BE2C (cell line): Measurements from ENCODE around the gene MGAT5.

Experiments used
- DNase-seq: peaks from one replicate; pipeline ENCODE4 v3.0.0-alpha.2; 2020
- H3K27me3 ChIP-seq: fragments of 250-450 bp; sonication (Bioruptor Pico); 2 replicates; pipeline ENCODE4 v1.5.1; 2020; ENCODE audit warnings: mild to moderate bottlenecking
- H3K36me3 ChIP-seq: fragments of 250-450 bp; sonication (Bioruptor Pico); 2 replicates; pipeline ENCODE4 v1.5.1; 2020; ENCODE audit warnings: mild to moderate bottlenecking
- H3K4me1 ChIP-seq: fragments of 250-450 bp; sonication (Bioruptor Pico); 2 replicates; pipeline ENCODE4 v1.5.1; 2020
- H3K4me3 ChIP-seq: 2 replicates; pipeline ENCODE4 v1.5.1; 2011; ENCODE audit warnings: low read depth, low read length
- H3K9me3 ChIP-seq: fragments of 250-450 bp; sonication (Bioruptor Pico); 2 replicates; pipeline ENCODE4 v1.5.1; 2020
- TF ChIP-seq, protein P1 (sequence below): IDR thresholded peaks from 2 replicates; pipeline ENCODE4 v1.5.1; 2012; ENCODE audit warnings: mild to moderate bottlenecking, low read depth, low read length

The MGAT5 gene

GRCh38 chr2:134295441-134295840 lies 41.6 kb downstream of the MGAT5 start:
- TF ChIP-seq, protein P1, sequence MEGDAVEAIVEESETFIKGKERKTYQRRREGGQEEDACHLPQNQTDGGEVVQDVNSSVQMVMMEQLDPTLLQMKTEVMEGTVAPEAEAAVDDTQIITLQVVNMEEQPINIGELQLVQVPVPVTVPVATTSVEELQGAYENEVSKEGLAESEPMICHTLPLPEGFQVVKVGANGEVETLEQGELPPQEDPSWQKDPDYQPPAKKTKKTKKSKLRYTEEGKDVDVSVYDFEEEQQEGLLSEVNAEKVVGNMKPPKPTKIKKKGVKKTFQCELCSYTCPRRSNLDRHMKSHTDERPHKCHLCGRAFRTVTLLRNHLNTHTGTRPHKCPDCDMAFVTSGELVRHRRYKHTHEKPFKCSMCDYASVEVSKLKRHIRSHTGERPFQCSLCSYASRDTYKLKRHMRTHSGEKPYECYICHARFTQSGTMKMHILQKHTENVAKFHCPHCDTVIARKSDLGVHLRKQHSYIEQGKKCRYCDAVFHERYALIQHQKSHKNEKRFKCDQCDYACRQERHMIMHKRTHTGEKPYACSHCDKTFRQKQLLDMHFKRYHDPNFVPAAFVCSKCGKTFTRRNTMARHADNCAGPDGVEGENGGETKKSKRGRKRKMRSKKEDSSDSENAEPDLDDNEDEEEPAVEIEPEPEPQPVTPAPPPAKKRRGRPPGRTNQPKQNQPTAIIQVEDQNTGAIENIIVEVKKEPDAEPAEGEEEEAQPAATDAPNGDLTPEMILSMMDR = no peak
- Histone ChIP-seq H3K4me3 (no peak overlapping the region), H3K36me3 (no peaks in the 10 kb centered on the region), H3K9me3 (no peaks in the 10 kb centered on the region), H3K27me3 (no peaks in the 10 kb centered on the region), H3K4me1 (peaks cover 9% of the 10 kb centered on the region)
- DNase-seq = no peak

DNA sequence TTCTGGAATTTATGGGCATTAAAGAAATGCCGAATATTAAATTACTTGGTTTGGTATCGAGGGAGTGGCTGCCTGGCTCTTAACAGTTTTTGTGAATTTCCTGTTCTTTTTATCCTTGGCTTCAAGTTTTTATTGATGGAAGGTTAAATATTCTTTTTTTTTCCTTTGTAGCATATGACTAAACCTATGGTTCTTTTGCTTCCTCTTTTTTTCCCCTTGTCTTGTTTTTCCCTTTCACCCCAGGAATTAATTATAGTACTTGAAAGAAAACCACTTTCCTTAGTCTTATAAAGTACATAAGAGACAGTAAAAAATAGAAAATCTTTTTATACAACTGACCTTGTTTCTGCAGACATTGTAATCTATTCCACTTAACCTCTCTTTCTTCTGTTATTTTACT lies 42.4 kb downstream of the MGAT5 start:
- TF ChIP-seq, protein P1 = no peak
- DNase-seq = no peak
- Histone ChIP-seq H3K9me3 (no peaks in the 10 kb centered on the region), H3K4me1 (peaks cover 11% of the 10 kb centered on the region), H3K4me3 (no peak overlapping the region), H3K27me3 (no peaks in the 10 kb centered on the region), H3K36me3 (no peaks in the 10 kb centered on the region)

GRCh38 chr2:134299334-134299733 lies 45.5 kb downstream of the MGAT5 start:
- TF ChIP-seq, protein P1 = no peak
- DNase-seq = no peak
- no peak overlapping the region for H3K4me3 ChIP-seq
- H3K36me3 ChIP-seq = no peaks in the 10 kb centered on the region
- no peaks in the 10 kb centered on the region for H3K27me3 ChIP-seq
- H3K9me3 ChIP-seq = no peaks in the 10 kb centered on the region
- H3K4me1 ChIP-seq = peaks cover 17% of the 10 kb centered on the region

DNA sequence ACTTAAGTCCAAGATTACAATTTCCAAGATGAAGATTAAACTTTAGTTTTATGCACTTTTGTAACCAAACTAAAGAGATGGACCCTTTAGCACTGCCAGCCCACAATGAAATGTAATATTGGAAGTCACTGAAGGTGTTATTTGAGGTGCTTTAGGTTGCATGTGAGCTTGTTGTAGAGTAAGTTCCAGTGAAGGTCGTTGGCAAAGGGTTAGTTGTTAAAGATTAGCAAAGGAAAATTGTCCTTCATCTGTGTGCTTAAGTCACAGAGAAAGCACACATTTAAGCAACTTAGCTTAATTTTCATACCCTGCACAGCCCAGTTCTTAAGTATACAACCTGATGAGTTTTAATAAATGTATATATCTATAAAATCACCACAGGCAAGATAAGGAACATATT lies 46.7 kb downstream of the MGAT5 start:
- TF ChIP-seq, protein P1 = no peak
- Histone ChIP-seq H3K36me3 (no peaks in the 10 kb centered on the region), H3K4me1 (peaks cover 17% of the 10 kb centered on the region), H3K9me3 (no peaks in the 10 kb centered on the region), H3K27me3 (no peaks in the 10 kb centered on the region), H3K4me3 (peak overlapping the region; percentile 20; the same call in 1 of the 2 replicates)
- DNase-seq = no peak

GRCh38 chr2:134301099-134301927 lies 47.4 kb downstream of the MGAT5 start:
- Histone ChIP-seq H3K4me3 (peak overlapping the region; percentile 21; the same call in 1 of the 2 replicates), H3K36me3 (no peaks in the 10 kb centered on the region), H3K27me3 (no peaks in the 10 kb centered on the region), H3K9me3 (no peaks in the 10 kb centered on the region), H3K4me1 (peaks cover 17% of the 10 kb centered on the region)
- TF ChIP-seq, protein P1 = no peak
- DNase-seq = no peak

DNA sequence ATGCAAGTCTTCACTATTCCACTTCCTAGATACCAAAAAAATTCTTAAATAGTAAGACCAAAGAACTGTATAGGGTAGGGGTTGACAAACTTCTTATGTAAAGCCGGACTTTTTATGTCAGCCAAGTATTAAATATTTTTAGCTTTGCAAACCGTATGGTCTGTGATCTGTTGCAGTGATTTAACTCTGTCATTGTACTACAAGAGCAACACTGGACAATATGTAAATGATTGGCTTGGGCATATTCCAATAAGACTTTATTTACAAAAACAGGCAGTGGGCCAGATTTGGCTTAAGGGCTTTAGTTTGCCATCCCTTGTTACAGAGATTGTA lies 48.0 kb downstream of the MGAT5 start:
- Histone ChIP-seq H3K27me3 (no peaks in the 10 kb centered on the region), H3K36me3 (no peaks in the 10 kb centered on the region), H3K9me3 (no peaks in the 10 kb centered on the region), H3K4me1 (peaks cover 17% of the 10 kb centered on the region), H3K4me3 (0 out of 2 replicates have a peak overlapping the region, but pooled peaks have one; percentile 21)
- TF ChIP-seq, protein P1 = no peak
- no peak for DNase-seq
